ENCODE results near the gene MYL2. TPM values are rescaled to one million over a fixed set of nuclear protein-coding genes. Genes with fewer than 3 reads are reported as not detected.

Gene MYL2
- total RNA-seq, 1 experiment from 2014 or later: not detected

DNA sequence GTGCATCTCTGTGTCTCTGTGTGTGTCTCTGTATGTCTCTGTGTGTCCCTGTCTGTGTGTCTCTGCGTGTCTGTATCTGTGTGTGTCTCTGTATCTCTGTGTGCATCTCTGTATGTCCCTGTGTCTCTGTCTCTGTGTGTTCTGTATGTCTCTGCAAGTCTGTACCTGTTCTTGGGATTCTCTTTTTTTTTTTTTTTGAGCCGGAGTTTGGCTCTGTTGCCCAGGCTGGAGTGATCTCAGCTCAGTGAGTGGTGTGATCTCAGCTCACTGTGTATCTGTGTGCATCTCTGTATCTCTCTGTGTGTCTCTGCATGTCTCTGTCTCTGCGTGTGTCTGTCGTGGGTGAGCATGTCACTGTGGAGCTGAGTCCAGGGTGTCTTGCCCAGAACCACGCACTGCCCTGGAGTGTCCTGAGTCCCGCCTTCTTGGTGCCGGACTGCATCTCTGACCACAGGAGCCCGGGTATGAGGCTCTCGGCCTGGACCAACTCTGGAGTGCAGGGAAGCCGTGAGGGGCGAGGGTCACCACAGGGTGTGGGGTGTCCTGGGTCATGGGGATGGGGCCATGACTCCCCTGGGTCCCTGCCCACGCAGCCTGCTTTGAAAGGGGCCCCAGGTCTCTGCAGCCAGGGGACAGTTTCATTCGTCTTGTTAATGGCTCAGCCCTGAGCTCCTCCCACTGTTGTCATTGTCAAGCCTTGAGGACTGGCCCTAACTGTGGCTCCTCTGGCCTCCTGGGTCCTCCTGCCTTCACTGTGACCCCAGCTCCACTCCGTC lies 11.8 kb downstream of the MYL2 start (continued):
- TF ChIP-seq KAT7 (CRISPR knock-in tag; IDR thresholded peaks at IDR 0.05; ENCODE audit: borderline replicate concordance): no peak
- no peak for TF ChIP-seq NR3C1 (CRISPR knock-in tag; conservative IDR thresholded peaks at IDR 0.05; ENCODE audit: low read depth)

DNA sequence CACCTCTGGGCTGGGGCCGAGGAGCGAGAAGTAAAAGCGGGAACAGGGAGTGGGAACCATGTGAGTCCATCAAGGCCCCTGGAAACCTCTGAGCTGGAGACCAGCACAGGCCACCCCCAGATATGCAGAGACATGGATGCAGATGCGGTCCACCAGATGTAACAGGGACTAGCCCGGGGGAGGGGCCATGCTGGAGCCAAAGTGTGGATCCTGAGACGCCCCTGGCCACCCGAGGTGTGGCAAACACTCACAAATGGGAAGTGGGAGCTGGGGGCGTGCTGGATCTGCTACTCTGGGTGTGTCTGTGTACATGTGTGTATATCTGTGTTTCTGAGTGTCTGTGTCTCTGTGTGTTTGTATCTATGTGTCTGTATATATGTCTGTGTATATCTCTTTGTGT lies 12.8 kb downstream of the MYL2 start:
- Mint-ChIP-seq H3K27me3 (ENCODE audit: low read depth) (peaks cover 6% of the 10 kb centered on the region), H3K4me3 (no peak overlapping the region), H3K27ac (no peak overlapping the region), H3K36me3 (no peaks in the 10 kb centered on the region), H3K4me1 (no peaks in the 10 kb centered on the region), H3K9me3 (no peaks in the 10 kb centered on the region; the same call in 1 of the 2 replicates)
- POLR2A ChIA-PET: no interaction called here
- CTCF ChIA-PET: interaction anchor here (1.2 kb wide), 1 partner anchor 29 kb away, joined by 3 read pairs; no protein-coding TSS in a partner anchor
- TF ChIP-seq IRF2 (CRISPR knock-in tag; IDR thresholded peaks at IDR 0.05; ENCODE audit: borderline replicate concordance, low read depth) (no peak), FOXJ3 (CRISPR knock-in tag; IDR thresholded peaks at IDR 0.05; ENCODE audit: borderline replicate concordance) (no peak), CREB1 (CRISPR knock-in tag; IDR thresholded peaks at IDR 0.05) (no peak), TEAD4 (CRISPR knock-in tag; IDR thresholded peaks at IDR 0.05) (no peak)
- TF ChIP-seq, protein P1, sequence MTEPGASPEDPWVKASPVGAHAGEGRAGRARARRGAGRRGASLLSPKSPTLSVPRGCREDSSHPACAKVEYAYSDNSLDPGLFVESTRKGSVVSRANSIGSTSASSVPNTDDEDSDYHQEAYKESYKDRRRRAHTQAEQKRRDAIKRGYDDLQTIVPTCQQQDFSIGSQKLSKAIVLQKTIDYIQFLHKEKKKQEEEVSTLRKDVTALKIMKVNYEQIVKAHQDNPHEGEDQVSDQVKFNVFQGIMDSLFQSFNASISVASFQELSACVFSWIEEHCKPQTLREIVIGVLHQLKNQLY (CRISPR knock-in tag; IDR thresholded peaks at IDR 0.05): no peak
- ATAC-seq: no peak
- DNase-seq (ENCODE audit: low spot score): no peak

DNA sequence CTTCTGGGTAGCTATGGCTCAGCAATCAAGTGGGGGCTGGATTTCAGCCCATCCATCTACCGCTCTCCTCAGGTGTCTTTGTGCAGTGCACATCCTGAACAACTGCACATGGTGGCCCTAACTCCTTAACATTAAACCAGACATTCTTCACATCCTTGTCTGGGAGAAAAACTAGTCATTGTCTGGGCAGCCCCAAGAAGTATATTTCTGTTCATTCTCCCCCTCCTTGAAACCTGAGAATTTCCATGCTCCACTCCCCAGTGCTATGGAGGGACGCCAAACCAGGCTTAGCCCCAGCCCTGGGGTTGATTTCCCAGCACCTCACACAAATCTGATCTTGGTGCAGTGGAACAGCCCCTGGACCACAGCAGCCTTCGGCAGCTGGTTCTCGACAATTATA lies 13.4 kb downstream of the MYL2 start:
- Mint-ChIP-seq H3K9me3 (no peaks in the 10 kb centered on the region; the same call in 1 of the 2 replicates), H3K4me3 (no peak overlapping the region), H3K4me1 (no peaks in the 10 kb centered on the region), H3K27ac (no peak overlapping the region), H3K36me3 (no peaks in the 10 kb centered on the region), H3K27me3 (ENCODE audit: low read depth) (peaks cover 6% of the 10 kb centered on the region)
- no peak for TF ChIP-seq SMAD4 (CRISPR knock-in tag; IDR thresholded peaks at IDR 0.05)
- TF ChIP-seq, protein P2, sequence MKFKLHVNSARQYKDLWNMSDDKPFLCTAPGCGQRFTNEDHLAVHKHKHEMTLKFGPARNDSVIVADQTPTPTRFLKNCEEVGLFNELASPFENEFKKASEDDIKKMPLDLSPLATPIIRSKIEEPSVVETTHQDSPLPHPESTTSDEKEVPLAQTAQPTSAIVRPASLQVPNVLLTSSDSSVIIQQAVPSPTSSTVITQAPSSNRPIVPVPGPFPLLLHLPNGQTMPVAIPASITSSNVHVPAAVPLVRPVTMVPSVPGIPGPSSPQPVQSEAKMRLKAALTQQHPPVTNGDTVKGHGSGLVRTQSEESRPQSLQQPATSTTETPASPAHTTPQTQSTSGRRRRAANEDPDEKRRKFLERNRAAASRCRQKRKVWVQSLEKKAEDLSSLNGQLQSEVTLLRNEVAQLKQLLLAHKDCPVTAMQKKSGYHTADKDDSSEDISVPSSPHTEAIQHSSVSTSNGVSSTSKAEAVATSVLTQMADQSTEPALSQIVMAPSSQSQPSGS (CRISPR knock-in tag; IDR thresholded peaks at IDR 0.05; ENCODE audit: borderline replicate concordance, low read depth): no peak
- TF ChIP-seq, protein P3, sequence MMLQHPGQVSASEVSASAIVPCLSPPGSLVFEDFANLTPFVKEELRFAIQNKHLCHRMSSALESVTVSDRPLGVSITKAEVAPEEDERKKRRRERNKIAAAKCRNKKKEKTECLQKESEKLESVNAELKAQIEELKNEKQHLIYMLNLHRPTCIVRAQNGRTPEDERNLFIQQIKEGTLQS (CRISPR knock-in tag; conservative IDR thresholded peaks at IDR 0.05): no peak
- ATAC-seq (no peak), DNase-seq (ENCODE audit: low spot score) (no peak)
- ChIA-PET CTCF (interaction anchor here (1.2 kb wide), 1 partner anchor 29 kb away, joined by 3 read pairs; no protein-coding TSS in a partner anchor), POLR2A (no interaction called here)

DNA sequence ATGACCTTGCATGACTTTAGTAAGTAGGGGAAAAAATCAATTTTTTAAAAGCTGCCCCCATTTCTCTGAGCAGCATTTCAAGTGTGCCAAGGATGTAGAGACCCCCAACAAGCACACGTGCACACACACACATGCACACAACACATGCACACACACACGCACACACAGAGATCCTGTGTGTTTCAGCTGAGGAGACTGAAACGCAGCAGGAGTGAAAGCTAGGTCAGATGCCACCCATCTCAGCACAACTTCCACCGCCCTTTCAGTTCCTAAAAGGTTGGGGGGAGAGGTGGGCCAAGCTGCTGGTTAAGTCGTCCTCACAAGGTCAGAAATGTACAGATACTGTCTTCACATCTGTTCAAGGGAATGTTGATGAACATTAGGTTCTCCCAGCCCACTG lies 13.9 kb downstream of the MYL2 start:
- Mint-ChIP-seq H3K9me3 (no peaks in the 10 kb centered on the region; the same call in 1 of the 2 replicates), H3K36me3 (no peaks in the 10 kb centered on the region), H3K4me3 (no peak overlapping the region), H3K27ac (no peak overlapping the region), H3K4me1 (no peaks in the 10 kb centered on the region), H3K27me3 (ENCODE audit: low read depth) (peaks cover 6% of the 10 kb centered on the region)
- TF ChIP-seq NFYB (CRISPR knock-in tag; conservative IDR thresholded peaks at IDR 0.05; ENCODE audit: low read depth) (no peak), RELA (CRISPR knock-in tag; IDR thresholded peaks at IDR 0.05; ENCODE audit: borderline replicate concordance) (no peak), OVOL2 (CRISPR knock-in tag; IDR thresholded peaks at IDR 0.05; ENCODE audit: borderline replicate concordance) (no peak), FOXP1 (CRISPR knock-in tag; IDR thresholded peaks at IDR 0.05; ENCODE audit: borderline replicate concordance) (no peak)
- TF ChIP-seq, protein P4, sequence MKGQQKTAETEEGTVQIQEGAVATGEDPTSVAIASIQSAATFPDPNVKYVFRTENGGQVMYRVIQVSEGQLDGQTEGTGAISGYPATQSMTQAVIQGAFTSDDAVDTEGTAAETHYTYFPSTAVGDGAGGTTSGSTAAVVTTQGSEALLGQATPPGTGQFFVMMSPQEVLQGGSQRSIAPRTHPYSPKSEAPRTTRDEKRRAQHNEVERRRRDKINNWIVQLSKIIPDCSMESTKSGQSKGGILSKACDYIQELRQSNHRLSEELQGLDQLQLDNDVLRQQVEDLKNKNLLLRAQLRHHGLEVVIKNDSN (CRISPR knock-in tag; IDR thresholded peaks at IDR 0.05): no peak
- TF ChIP-seq, protein P5, sequence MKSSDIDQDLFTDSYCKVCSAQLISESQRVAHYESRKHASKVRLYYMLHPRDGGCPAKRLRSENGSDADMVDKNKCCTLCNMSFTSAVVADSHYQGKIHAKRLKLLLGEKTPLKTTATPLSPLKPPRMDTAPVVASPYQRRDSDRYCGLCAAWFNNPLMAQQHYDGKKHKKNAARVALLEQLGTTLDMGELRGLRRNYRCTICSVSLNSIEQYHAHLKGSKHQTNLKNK (CRISPR knock-in tag; IDR thresholded peaks at IDR 0.05): no peak
- TF ChIP-seq, protein P6, sequence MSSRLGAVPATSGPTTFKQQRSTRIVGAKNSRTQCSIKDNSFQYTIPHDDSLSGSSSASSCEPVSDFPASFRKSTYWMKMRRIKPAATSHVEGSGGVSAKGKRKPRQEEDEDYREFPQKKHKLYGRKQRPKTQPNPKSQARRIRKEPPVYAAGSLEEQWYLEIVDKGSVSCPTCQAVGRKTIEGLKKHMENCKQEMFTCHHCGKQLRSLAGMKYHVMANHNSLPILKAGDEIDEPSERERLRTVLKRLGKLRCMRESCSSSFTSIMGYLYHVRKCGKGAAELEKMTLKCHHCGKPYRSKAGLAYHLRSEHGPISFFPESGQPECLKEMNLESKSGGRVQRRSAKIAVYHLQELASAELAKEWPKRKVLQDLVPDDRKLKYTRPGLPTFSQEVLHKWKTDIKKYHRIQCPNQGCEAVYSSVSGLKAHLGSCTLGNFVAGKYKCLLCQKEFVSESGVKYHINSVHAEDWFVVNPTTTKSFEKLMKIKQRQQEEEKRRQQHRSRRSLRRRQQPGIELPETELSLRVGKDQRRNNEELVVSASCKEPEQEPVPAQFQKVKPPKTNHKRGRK (CRISPR knock-in tag; IDR thresholded peaks at IDR 0.05; ENCODE audit: borderline replicate concordance): no peak
- TF ChIP-seq, protein P7, sequence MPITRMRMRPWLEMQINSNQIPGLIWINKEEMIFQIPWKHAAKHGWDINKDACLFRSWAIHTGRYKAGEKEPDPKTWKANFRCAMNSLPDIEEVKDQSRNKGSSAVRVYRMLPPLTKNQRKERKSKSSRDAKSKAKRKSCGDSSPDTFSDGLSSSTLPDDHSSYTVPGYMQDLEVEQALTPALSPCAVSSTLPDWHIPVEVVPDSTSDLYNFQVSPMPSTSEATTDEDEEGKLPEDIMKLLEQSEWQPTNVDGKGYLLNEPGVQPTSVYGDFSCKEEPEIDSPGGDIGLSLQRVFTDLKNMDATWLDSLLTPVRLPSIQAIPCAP (CRISPR knock-in tag; IDR thresholded peaks at IDR 0.05): no peak
- TF ChIP-seq, protein P8, sequence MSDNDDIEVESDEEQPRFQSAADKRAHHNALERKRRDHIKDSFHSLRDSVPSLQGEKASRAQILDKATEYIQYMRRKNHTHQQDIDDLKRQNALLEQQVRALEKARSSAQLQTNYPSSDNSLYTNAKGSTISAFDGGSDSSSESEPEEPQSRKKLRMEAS (CRISPR knock-in tag; IDR thresholded peaks at IDR 0.05): no peak
- TF ChIP-seq, protein P9, sequence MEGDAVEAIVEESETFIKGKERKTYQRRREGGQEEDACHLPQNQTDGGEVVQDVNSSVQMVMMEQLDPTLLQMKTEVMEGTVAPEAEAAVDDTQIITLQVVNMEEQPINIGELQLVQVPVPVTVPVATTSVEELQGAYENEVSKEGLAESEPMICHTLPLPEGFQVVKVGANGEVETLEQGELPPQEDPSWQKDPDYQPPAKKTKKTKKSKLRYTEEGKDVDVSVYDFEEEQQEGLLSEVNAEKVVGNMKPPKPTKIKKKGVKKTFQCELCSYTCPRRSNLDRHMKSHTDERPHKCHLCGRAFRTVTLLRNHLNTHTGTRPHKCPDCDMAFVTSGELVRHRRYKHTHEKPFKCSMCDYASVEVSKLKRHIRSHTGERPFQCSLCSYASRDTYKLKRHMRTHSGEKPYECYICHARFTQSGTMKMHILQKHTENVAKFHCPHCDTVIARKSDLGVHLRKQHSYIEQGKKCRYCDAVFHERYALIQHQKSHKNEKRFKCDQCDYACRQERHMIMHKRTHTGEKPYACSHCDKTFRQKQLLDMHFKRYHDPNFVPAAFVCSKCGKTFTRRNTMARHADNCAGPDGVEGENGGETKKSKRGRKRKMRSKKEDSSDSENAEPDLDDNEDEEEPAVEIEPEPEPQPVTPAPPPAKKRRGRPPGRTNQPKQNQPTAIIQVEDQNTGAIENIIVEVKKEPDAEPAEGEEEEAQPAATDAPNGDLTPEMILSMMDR (IDR thresholded peaks at IDR 0.05): no peak
- ChIA-PET CTCF (interaction anchor here (1.2 kb wide), 1 partner anchor 30 kb away, joined by 3 read pairs; no protein-coding TSS in a partner anchor), POLR2A (no interaction called here)
- ATAC-seq (no peak), DNase-seq (ENCODE audit: low spot score) (no peak)

Data from WTC11 (cell line).